Lung (tissue), 12 donors: ENCODE measurements around the gene IRF8. TPM values are rescaled to one million over a fixed set of nuclear protein-coding genes. Genes with fewer than 3 reads are reported as not detected.
"Not testable (repeated sequence)": the region's sequence is repeated elsewhere in the genome, so short reads cannot be mapped to it uniquely, and the experiment has no call there.

Experiments
- ATAC-seq: fragments of 200-7000 bp; cut with Tn5 transposase; one replicate; pipeline ENCODE4 v1.9.1; 2020; ENCODE audit warnings: moderate number of reproducible peaks; ENCODE audit not compliant: insufficient read depth, low FRiP score
- DNase-seq, 3 donors: peaks; one replicate each; pipeline ENCODE4 v3.0.0-alpha.2; 2013 to 2017
- H3K27ac ChIP-seq, 2 donors: one replicate each; pipeline ENCODE4 v1.5.1; 2013; ENCODE audit warnings: mild to moderate bottlenecking in 2 of 2, moderate library complexity in 2 of 2, control low read depth in 1 of 2, inconsistent platforms in 1 of 2, low read depth in 1 of 2, low read length in 1 of 2
- H3K27me3 ChIP-seq, 3 donors: one replicate each; pipeline ENCODE4 v1.5.1; 2013; ENCODE audit warnings: low read length in 2 of 3; ENCODE audit not compliant: control insufficient read depth in 3 of 3, insufficient read depth in 3 of 3
- H3K36me3 ChIP-seq, 4 donors: one replicate each; pipeline ENCODE4 v1.5.1; 2013; ENCODE audit warnings: low read length in 4 of 4, mild to moderate bottlenecking in 1 of 4, moderate library complexity in 1 of 4; ENCODE audit not compliant: control insufficient read depth in 4 of 4, insufficient read depth in 4 of 4
- H3K4me1 ChIP-seq, 5 donors: one replicate each; pipeline ENCODE4 v1.5.1; 2013; ENCODE audit warnings: low read length in 5 of 5, mild to moderate bottlenecking in 2 of 5, moderate library complexity in 1 of 5; ENCODE audit not compliant: control insufficient read depth in 5 of 5, insufficient read depth in 5 of 5
- H3K4me3 ChIP-seq: one replicate; pipeline ENCODE4 v1.5.1; 2013; ENCODE audit warnings: mild to moderate bottlenecking, control low read depth, moderate library complexity
- H3K9ac ChIP-seq, 2 donors: one replicate each; pipeline ENCODE4 v1.5.1; 2013; ENCODE audit warnings: low read length in 2 of 2, control low read depth in 1 of 2; ENCODE audit not compliant: insufficient read depth in 1 of 2
- H3K9me3 ChIP-seq, 4 donors: one replicate each; pipeline ENCODE4 v1.5.1; 2013; ENCODE audit warnings: low read length in 3 of 4, mild to moderate bottlenecking in 1 of 4, moderate library complexity in 1 of 4; ENCODE audit not compliant: control insufficient read depth in 4 of 4, insufficient read depth in 3 of 4
- CTCF ChIP-seq: IDR thresholded peaks from 2 replicates; pipeline ENCODE4 v1.5.1; 2012; ENCODE audit warnings: mild to moderate bottlenecking; ENCODE audit errors: control extremely low read depth, extremely low read depth
- WGBS, 2 donors: extraction: QIAGEN DNeasy Blood & Tissue Kit; methylation state at CpG; one replicate each; pipeline ENCODE4 v1.1.7; 2013; 5-methylcytosine and 5-hydroxymethylcytosine counted together
- polyA plus RNA-seq, 2 donors: library from polyadenylated mRNA; stranded (reverse); fragments of 200-250 nt; gene quantifications; one replicate each; pipeline ENCODE4 v1.2.1, GENCODE V29; 2013
- total RNA-seq, 2 donors: library from RNA; depleted of rRNA in 1 of 2; stranded (reverse); fragments of >200 nt in 1 of 2; gene quantifications; one replicate each; pipeline ENCODE4 v1.2.1, GENCODE V29; 2014 to 2021
- donor health status: control.
- donor health status: control.
- donor health status: Bipolar disorder and iron deficiency.
- donor health status: healthy.
- donor health status: DM: yes; HTN: yes; CAD: no.

Gene IRF8
- total and polyA plus RNA-seq, 4 donors = 7.3 to 48.3 (median 37.0) TPM

- H3K36me3 ChIP-seq = no peaks in the 10 kb centered on the region
- WGBS, 2 donors = 72 to 75% methylated on average over 6 of the region's 6 CpGs
- no peak overlapping the region for H3K4me3 ChIP-seq
- no peak for ATAC-seq
- H3K9ac ChIP-seq = no peak overlapping the region
- H3K4me1 ChIP-seq = no peaks in the 10 kb centered on the region
- no peak for DNase-seq
- peaks cover 0 to 3% (median 0%) of the 10 kb centered on the region in 3 donors for H3K27me3 ChIP-seq
- no peak overlapping the region for H3K27ac ChIP-seq
- TF ChIP-seq CTCF = no peak
- H3K9me3 ChIP-seq = no peaks in the 10 kb centered on the region
These were observed 42.9 kb upstream of the IRF8 start for GRCh38 chr16:85856079-85856478.

GRCh38 chr16:85856585-85856984, 42.4 kb upstream of the IRF8 start:
- TF ChIP-seq CTCF = no peak
- Histone ChIP-seq H3K27ac (no peak overlapping the region), H3K4me1 (no peaks in the 10 kb centered on the region), H3K9ac (no peak overlapping the region), H3K9me3 (no peaks in the 10 kb centered on the region), H3K4me3 (no peak overlapping the region), H3K27me3 (peaks cover 0 to 1% (median 0%) of the 10 kb centered on the region in 3 donors), H3K36me3 (no peaks in the 10 kb centered on the region)
- no peak for ATAC-seq
- WGBS, 2 donors = 62 to 67% methylated on average over 5 of the region's 5 CpGs
- no peak for DNase-seq

DNA sequence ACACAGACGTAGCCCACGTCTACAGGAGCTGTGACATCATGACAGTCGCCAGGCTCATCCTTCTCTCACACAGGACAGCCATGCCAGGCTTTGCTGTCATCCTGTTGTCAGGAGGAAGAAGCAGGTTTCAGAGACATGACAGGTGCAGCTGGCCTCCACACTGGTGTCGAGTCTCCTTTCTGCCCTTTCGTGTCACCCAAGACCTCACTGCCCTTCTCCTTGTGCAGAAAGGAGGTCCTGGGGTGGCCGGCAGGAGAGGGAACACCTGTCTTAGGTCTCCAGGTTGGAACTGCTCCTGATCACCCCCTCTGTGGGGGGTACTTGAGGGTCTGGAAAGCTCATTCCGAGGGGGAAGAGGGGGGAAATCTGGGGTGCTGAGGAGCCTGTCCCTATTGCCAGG, 41.6 kb upstream of the IRF8 start:
- TF ChIP-seq CTCF = no peak
- Histone ChIP-seq H3K9me3 (no peaks in the 10 kb centered on the region), H3K27ac (no peak overlapping the region), H3K36me3 (no peaks in the 10 kb centered on the region), H3K9ac (no peak overlapping the region), H3K27me3 (no peaks in the 10 kb centered on the region), H3K4me1 (no peaks in the 10 kb centered on the region), H3K4me3 (no peak overlapping the region)
- 82 to 93% methylated on average over 7 of the region's 7 CpGs for WGBS, 2 donors
- DNase-seq (no peak), ATAC-seq (no peak)

DNA sequence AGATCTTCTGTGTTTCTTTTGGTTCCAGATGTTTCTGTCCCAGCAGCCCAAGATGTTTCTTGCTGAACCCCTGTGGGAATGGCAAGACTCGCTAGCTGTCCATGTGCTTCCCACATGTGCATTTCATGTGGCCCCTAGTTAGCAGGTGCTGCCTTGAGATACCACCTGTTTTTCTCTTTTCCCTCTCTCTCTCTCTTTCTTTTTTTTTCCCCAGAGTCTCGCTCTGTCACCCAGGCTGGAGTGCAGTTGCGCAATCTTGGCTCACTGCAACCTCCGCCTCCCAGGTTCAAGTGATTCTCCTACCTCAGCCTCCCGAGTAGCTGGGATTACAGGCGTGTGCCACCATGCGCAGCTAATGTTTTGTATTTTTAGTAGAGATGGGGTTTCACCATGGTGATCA, 40.4 kb upstream of the IRF8 start:
- not testable (repeated sequence) for H3K9me3 ChIP-seq, H3K9ac ChIP-seq, H3K4me3 ChIP-seq, H3K36me3 ChIP-seq, H3K27me3 ChIP-seq, DNase-seq, H3K4me1 ChIP-seq, H3K27ac ChIP-seq, ATAC-seq
- 67 to 77% methylated on average over 7 of the region's 7 CpGs for WGBS, 2 donors
